DMS153 treated with DMSO at 0.1 percent for 48 hours (cell line): Measurements from ENCODE around the gene IFT88.

Experiments
- DNase-seq: peaks from one replicate; lab custom pipeline; 2025; ENCODE audit not compliant: unreplicated experiment; lab: John Stamatoyannopoulos, UW

The IFT88 gene

GRCh38 chr13:20682061-20682460 lies 115.1 kb downstream of the IFT88 start:
- DNase-seq: no peak

- no peak for DNase-seq
Observed at GRCh38 chr13:20684041-20684440, 117.1 kb downstream of the IFT88 start.

GRCh38 chr13:20684546-20684945 lies 117.6 kb downstream of the IFT88 start:
- no peak for DNase-seq

- no peak for DNase-seq
Observed at GRCh38 chr13:20685092-20685491, 118.1 kb downstream of the IFT88 start.

GRCh38 chr13:20686167-20686566 lies 119.2 kb downstream of the IFT88 start:
- DNase-seq: no peak

- DNase-seq: no peak
Observed at GRCh38 chr13:20686863-20687579, 120.1 kb downstream of the IFT88 start.

GRCh38 chr13:20689291-20689690 lies 122.3 kb downstream of the IFT88 start:
- DNase-seq: no peak

- no peak for DNase-seq
Observed at GRCh38 chr13:20691616-20692015, 124.7 kb downstream of the IFT88 start.

- no peak for DNase-seq
Observed at GRCh38 chr13:20696073-20696472, 129.1 kb downstream of the IFT88 start.

GRCh38 chr13:20699715-20700114 lies 132.8 kb downstream of the IFT88 start:
- no peak for DNase-seq

- DNase-seq: no peak
Observed at GRCh38 chr13:20700288-20700687, 133.3 kb downstream of the IFT88 start.

GRCh38 chr13:20701461-20701860 lies 134.5 kb downstream of the IFT88 start:
- no peak for DNase-seq

- DNase-seq: no peak
Observed at GRCh38 chr13:20702530-20702914, 135.6 kb downstream of the IFT88 start.

GRCh38 chr13:20702915-20703779 lies 136.2 kb downstream of the IFT88 start, which contains the start of gene IL17D:
IL17D (plus strand) TSS chr13:20703699; CDS start chr13:20704002, 303 bp downstream.
- no peak for DNase-seq

- DNase-seq: peak; percentile 78
Observed at GRCh38 chr13:20703780-20704458, 137.0 kb downstream of the IFT88 start.

GRCh38 chr13:20704459-20705069 lies 137.6 kb downstream of the IFT88 start:
- DNase-seq: no peak

- no peak for DNase-seq
Observed at GRCh38 chr13:20706661-20707060, 139.7 kb downstream of the IFT88 start.

GRCh38 chr13:20708216-20708615 lies 141.3 kb downstream of the IFT88 start:
- no peak for DNase-seq

- no peak for DNase-seq
Observed at GRCh38 chr13:20709369-20709768, 142.4 kb downstream of the IFT88 start.

GRCh38 chr13:20709782-20710181 lies 142.8 kb downstream of the IFT88 start:
- no peak for DNase-seq
